Measurements from ENCODE around the gene DTL.

DTL gene

GRCh38 chr1:212109728-212110127, 74.2 kb downstream of the DTL start:
- no peak overlapping the region for H3K4me3 ChIP-seq (ENCODE audit: control insufficient read depth, low read depth, low read length)
- DNase-seq (ENCODE audit: low read depth) = no peak
- no peak for TF ChIP-seq CTCF (conservative IDR thresholded peaks at IDR 0.05; ENCODE audit: control insufficient read depth, insufficient read depth, low read depth, low read length)

- TF ChIP-seq CTCF (conservative IDR thresholded peaks at IDR 0.05; ENCODE audit: control insufficient read depth, insufficient read depth, low read depth, low read length) = peak; percentile 6
- H3K4me3 ChIP-seq (ENCODE audit: control insufficient read depth, low read depth, low read length) = no peak overlapping the region
- DNase-seq (ENCODE audit: low read depth) = peak; percentile 50
These were observed 75.1 kb downstream of the DTL start for GRCh38 chr1:212110617-212111016.

- TF ChIP-seq CTCF (conservative IDR thresholded peaks at IDR 0.05; ENCODE audit: control insufficient read depth, insufficient read depth, low read depth, low read length) = no peak
- no peak for DNase-seq (ENCODE audit: low read depth)
- no peak overlapping the region for H3K4me3 ChIP-seq (ENCODE audit: control insufficient read depth, low read depth, low read length)
These were observed 76.0 kb downstream of the DTL start for GRCh38 chr1:212111536-212111935.

- no peak for TF ChIP-seq CTCF (conservative IDR thresholded peaks at IDR 0.05; ENCODE audit: control insufficient read depth, insufficient read depth, low read depth, low read length)
- H3K4me3 ChIP-seq (ENCODE audit: control insufficient read depth, low read depth, low read length) = no peak overlapping the region
- DNase-seq (ENCODE audit: low read depth) = no peak
These were observed 78.2 kb downstream of the DTL start for GRCh38 chr1:212113706-212114105.

GRCh38 chr1:212118167-212118871, 82.8 kb downstream of the DTL start:
- TF ChIP-seq CTCF (conservative IDR thresholded peaks at IDR 0.05; ENCODE audit: control insufficient read depth, insufficient read depth, low read depth, low read length) = no peak
- no peak for DNase-seq (ENCODE audit: low read depth)
- H3K4me3 ChIP-seq (ENCODE audit: control insufficient read depth, low read depth, low read length) = no peak overlapping the region

- no peak overlapping the region for H3K4me3 ChIP-seq (ENCODE audit: control insufficient read depth, low read depth, low read length)
- no peak for DNase-seq (ENCODE audit: low read depth)
- no peak for TF ChIP-seq CTCF (conservative IDR thresholded peaks at IDR 0.05; ENCODE audit: control insufficient read depth, insufficient read depth, low read depth, low read length)
These were observed 83.3 kb downstream of the DTL start for GRCh38 chr1:212118872-212119260.
